Endothelial cell (in vitro differentiated cells): ENCODE measurements around the gene SSBP1. TPM values are rescaled to one million over a fixed set of nuclear protein-coding genes. Genes with fewer than 3 reads are reported as not detected.

ENCODE experiments used
- DNase-seq: peaks from one replicate; pipeline ENCODE4 v3.0.0; 2021; ENCODE audit warnings: low spot score
- H3K27ac Mint-ChIP-seq: one replicate; pipeline ENCODE4 v1.8.0; 2021; ENCODE audit warnings: mixed read lengths, inconsistent platforms; ENCODE audit not compliant: unreplicated experiment
- H3K27me3 Mint-ChIP-seq: one replicate; pipeline ENCODE4 v1.8.0; 2021; ENCODE audit warnings: mild to moderate bottlenecking, moderate library complexity, mixed read lengths, inconsistent platforms; ENCODE audit not compliant: unreplicated experiment
- H3K36me3 Mint-ChIP-seq: one replicate; pipeline ENCODE4 v1.8.0; 2021; ENCODE audit warnings: mild to moderate bottlenecking, low read depth, mixed read lengths, inconsistent platforms; ENCODE audit not compliant: unreplicated experiment
- H3K4me1 Mint-ChIP-seq: one replicate; pipeline ENCODE4 v1.8.0; 2021; ENCODE audit warnings: mild to moderate bottlenecking, mixed read lengths, inconsistent platforms; ENCODE audit not compliant: unreplicated experiment
- H3K4me3 Mint-ChIP-seq: one replicate; pipeline ENCODE4 v1.8.0; 2021; ENCODE audit warnings: mild to moderate bottlenecking, mixed read lengths, inconsistent platforms; ENCODE audit not compliant: unreplicated experiment
- H3K9me3 Mint-ChIP-seq: one replicate; pipeline ENCODE4 v1.8.0; 2021; ENCODE audit warnings: mixed read lengths, inconsistent platforms; ENCODE audit not compliant: unreplicated experiment
- CTCF ChIP-seq: fragments of 200-600 bp; sonication (generic); IDR thresholded peaks from one replicate; pipeline ENCODE4 v1.5.0; 2021; ENCODE audit warnings: antibody characterized with exemption; ENCODE audit not compliant: unreplicated experiment
- total RNA-seq: library from RNA; stranded (reverse); fragmentation: NEBNext Ultra II Directional; extraction: Animal tissue kit (Norgen Biotek cat#: 25700); gene quantifications from one replicate; pipeline ENCODE4 v1.2.1, GENCODE V29; 2021; ENCODE audit not compliant: unreplicated experiment

The SSBP1 gene
- total RNA-seq, 1 donor from 2014 or later: 130 TPM

GRCh38 chr7:141704112-141704511 lies 34.0 kb upstream of the SSBP1 start:
- no peak for TF ChIP-seq CTCF
- H3K36me3 Mint-ChIP-seq: peaks cover 8% of the 10 kb centered on the region
- peaks cover 49% of the 10 kb centered on the region for H3K4me1 Mint-ChIP-seq
- no peak for DNase-seq
- H3K27ac Mint-ChIP-seq: peak overlapping the region; percentile 38
- H3K27me3 Mint-ChIP-seq: peaks cover 8% of the 10 kb centered on the region
- no peak overlapping the region for H3K4me3 Mint-ChIP-seq
- no peaks in the 10 kb centered on the region for H3K9me3 Mint-ChIP-seq

- H3K36me3 Mint-ChIP-seq: peaks cover 8% of the 10 kb centered on the region
- no peak for DNase-seq
- TF ChIP-seq CTCF: no peak
- H3K27me3 Mint-ChIP-seq: peaks cover 8% of the 10 kb centered on the region
- H3K9me3 Mint-ChIP-seq: no peaks in the 10 kb centered on the region
- H3K4me1 Mint-ChIP-seq: peaks cover 45% of the 10 kb centered on the region
- H3K4me3 Mint-ChIP-seq: no peak overlapping the region
- no peak overlapping the region for H3K27ac Mint-ChIP-seq
These were observed 33.4 kb upstream of the SSBP1 start for GRCh38 chr7:141704741-141705140.

- H3K9me3 Mint-ChIP-seq: no peaks in the 10 kb centered on the region
- peaks cover 2% of the 10 kb centered on the region for H3K27me3 Mint-ChIP-seq
- H3K4me3 Mint-ChIP-seq: no peak overlapping the region
- H3K27ac Mint-ChIP-seq: no peak overlapping the region
- TF ChIP-seq CTCF: no peak
- peaks cover 37% of the 10 kb centered on the region for H3K4me1 Mint-ChIP-seq
- DNase-seq: no peak
- H3K36me3 Mint-ChIP-seq: peaks cover 4% of the 10 kb centered on the region
These were observed 31.7 kb upstream of the SSBP1 start for GRCh38 chr7:141706239-141707064.

DNA sequence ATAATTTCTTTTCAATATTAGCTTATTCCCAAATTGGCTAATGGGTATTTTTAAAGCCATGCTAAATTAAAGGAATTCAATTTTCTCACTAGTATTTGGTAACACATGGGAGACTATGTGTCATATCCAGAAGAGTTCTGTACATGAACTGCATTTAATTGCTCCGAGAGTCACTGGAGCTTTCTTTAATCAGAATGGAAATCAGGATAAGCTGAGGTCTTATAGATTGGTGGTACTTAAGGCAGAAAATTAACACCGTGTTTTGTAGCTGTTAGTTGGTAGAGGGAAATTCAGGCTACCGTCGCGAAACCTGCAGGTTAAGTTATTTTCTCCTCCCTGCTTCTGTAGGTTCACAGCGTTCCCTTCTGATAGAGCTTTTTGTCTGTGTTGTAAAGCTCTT lies 29.8 kb upstream of the SSBP1 start, which contains the start of gene WEE2:
WEE2 (plus strand) TSS at position 3 of the 400 bp plus-strand sequence. CDS start 406 bp downstream, outside the sequence.
- no peak for TF ChIP-seq CTCF
- H3K27me3 Mint-ChIP-seq: no peaks in the 10 kb centered on the region
- no peaks in the 10 kb centered on the region for H3K9me3 Mint-ChIP-seq
- no peak for DNase-seq
- no peak within 1 kb of the TSS for H3K4me3 Mint-ChIP-seq
- peaks cover 32% of the 10 kb centered on the region for H3K4me1 Mint-ChIP-seq
- no peak within 1 kb of the TSS for H3K27ac Mint-ChIP-seq
- peaks cover 4% of the 10 kb centered on the region for H3K36me3 Mint-ChIP-seq

- no peak overlapping the region for H3K27ac Mint-ChIP-seq
- no peak for TF ChIP-seq CTCF
- H3K9me3 Mint-ChIP-seq: no peaks in the 10 kb centered on the region
- no peaks in the 10 kb centered on the region for H3K27me3 Mint-ChIP-seq
- peaks cover 4% of the 10 kb centered on the region for H3K36me3 Mint-ChIP-seq
- DNase-seq: no peak
- no peak overlapping the region for H3K4me3 Mint-ChIP-seq
- H3K4me1 Mint-ChIP-seq: peaks cover 25% of the 10 kb centered on the region
These were observed 28.8 kb upstream of the SSBP1 start for GRCh38 chr7:141709318-141709717.
